Stimulated activated CD4-positive, alpha-beta T cell treated with anti-CD3 and anti-CD28 coated beads, TNF-alpha, amount 100 ng/mL, for 4 hours (primary cell): ENCODE measurements around the gene HOGA1.

Experiments used
- DNase-seq, 3 experiments: peaks; one replicate each; pipeline ENCODE4 v3.0.0-alpha.2; 2020; ENCODE audit warnings: low read depth in 3 of 3

HOGA1 gene

DNA sequence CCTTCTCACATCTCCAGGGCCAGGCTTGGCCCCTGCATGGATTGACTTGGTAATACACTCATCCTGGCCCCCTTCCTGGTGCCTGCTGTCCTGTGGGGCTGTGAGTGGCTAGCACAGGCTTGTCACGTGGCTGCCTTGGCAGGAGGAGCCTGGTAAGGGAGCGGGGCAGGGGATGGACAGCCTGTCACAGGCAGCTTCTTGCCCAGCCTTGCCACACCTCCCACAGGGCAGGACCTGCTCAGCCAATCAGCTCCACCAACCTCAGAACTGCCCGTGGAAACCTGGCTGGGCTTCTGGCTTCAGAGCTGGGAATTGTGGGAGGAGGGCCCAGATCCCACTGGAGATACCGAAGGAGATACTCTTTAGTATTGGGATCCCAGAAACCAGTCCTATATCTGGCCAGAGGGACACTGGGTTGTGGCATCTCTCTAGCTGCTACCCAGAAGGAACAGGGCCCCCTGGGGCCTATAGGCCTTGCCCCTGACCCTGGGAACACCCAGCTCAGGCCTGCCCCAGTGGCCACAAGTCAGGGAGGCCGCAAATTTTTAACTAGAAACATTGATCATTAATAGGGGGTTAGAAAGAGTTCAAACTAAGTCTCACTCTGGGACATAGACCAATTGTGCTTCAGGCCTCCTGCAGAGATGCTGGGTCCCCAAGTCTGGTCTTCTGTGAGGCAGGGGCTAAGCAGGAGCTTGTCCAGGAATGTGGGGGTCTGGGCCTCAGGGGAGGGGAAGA, at the start of gene HOGA1:
Gene HOGA1 (plus strand): TSS at position 330 of the 738 bp plus-strand sequence. CDS start 315 bp downstream, at position 645.
- no peak for DNase-seq

DNA sequence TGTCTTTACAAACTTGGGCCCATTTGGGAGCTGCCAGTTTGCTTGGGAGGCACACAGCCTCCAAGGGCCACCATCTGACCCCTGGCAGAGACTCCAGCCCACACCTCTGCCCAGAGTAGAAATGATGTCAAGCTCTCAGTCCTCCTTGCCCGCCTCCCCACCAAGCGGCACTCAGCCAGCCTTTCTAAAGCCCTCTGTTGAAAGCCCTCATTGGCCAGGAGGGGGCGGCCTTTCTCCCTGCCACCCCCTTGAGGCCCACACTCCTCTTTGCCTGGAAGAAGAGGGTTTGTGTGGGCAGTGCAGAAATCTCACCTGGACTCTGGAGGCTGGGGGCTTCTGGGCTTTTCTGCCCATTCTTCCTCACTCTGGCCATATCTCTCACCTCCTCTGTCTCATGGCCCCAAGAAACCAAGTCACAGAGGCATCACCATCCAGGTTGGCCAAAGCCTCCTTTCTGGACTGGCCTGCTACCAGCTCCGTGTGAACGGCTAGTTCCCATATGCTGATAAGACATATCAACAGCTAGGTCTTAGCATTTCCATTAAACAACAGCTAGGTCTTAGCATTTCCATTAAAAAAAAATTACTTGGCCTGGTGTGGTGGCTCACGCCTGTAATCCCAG, 49.3 kb upstream of the HOGA1 start:
- peak in 1 of 3 experiments; percentile 18 for DNase-seq

DNA sequence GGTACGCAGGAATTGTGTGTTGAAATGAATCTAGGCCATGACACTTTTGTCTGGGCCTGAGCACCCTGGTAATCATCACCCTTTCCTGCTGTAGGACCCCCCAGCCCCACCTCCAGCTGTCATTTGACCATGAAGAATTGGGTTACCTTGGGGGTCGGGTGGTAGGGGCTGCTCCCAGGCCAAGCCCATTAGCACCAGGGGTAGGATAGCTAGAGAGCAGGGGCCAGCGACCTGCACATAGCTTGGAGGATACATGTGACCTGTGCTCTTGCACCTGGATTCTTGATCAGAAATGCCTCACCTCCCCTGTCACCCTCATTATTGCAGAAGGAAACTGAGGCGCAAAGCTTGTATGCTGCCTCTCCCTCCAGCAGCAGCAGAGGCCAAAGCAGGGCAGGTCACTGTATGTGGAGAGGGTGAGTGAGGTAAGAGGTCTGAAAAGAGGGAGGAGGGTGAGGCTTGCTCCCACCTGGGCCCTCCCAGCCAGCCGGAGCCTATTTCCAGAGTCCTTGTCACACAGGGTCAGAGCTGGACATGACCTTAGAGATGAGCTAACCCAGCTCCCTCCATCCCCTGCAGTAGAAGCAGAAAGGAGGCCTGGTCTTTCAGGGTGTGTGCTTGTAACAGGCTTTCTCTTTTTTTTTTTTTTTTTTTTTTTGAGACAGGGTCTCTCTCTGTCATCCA, 46.9 kb upstream of the HOGA1 start:
- no peak for DNase-seq

DNA sequence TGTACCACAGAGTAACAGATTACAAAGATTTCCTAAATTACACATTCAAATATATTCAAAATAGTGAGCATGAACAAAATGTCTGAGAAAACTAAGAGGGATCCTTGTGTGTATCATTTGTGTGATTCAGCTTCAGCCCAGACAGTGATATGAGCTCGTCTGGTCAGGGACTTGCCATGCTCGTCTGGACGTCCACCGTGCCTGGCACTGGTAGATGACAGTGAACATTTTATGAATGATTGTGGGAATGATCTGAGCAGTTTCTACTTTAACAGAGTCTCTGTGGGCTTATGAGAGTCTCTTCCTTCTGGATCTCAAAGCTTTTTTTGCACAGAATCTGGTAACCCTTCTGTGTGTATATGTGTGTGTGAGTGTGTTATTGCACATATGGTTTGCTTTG, 45.8 kb upstream of the HOGA1 start:
- no peak for DNase-seq

DNA sequence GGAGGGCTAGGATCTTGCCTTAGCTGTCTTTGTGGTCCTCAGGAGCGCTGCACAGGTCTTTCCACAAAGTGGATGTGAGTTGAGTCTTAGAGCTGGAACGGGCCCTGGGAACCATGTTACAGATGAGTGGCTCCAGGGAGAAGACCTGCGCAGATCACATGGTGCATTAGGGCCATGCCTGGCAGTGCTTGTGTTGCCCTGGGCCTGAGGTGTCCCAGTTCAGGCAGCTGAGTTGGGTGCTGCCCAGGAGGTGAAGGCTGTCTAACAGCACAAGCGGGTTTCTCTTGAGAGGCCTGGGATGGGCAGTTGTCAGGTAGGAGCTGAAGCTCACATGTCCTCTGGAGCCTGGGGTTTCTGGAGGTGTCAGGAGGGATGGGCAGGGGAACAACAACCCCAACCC, 45.4 kb upstream of the HOGA1 start:
- DNase-seq, result no peak

DNA sequence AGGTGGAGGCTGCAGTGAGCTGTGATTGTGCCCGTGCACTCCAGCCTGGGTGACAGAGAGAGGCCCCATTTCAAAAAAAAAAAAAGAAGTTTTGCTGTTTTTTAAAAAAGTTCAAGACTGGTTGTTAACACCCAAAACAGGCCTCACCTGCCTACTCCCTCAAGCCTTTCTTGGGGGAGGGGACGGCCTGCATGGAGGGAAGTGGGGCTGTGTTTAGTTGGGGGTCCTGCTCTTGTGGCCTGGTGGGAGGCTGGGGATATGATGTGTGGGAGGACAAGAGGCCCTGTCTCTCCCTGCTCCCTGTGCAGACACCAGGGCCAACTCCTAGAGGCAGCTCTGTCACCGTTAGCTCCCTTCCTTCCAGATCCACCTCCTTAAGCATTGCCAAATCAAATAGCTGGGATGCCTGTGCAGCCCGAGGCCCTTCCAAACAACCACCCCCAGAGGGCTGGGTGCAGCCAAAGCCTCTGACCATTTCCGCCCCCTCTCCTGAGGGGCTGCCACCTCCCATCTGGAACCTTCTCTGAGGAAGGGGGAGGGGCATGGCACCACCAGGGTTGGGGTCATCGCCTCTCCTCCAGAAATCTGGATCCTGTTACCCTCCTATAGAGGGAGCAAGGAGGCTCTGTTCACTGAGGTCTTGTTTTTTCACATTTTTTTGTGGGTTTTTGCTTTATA, 44.5 kb upstream of the HOGA1 start:
- no peak for DNase-seq

DNA sequence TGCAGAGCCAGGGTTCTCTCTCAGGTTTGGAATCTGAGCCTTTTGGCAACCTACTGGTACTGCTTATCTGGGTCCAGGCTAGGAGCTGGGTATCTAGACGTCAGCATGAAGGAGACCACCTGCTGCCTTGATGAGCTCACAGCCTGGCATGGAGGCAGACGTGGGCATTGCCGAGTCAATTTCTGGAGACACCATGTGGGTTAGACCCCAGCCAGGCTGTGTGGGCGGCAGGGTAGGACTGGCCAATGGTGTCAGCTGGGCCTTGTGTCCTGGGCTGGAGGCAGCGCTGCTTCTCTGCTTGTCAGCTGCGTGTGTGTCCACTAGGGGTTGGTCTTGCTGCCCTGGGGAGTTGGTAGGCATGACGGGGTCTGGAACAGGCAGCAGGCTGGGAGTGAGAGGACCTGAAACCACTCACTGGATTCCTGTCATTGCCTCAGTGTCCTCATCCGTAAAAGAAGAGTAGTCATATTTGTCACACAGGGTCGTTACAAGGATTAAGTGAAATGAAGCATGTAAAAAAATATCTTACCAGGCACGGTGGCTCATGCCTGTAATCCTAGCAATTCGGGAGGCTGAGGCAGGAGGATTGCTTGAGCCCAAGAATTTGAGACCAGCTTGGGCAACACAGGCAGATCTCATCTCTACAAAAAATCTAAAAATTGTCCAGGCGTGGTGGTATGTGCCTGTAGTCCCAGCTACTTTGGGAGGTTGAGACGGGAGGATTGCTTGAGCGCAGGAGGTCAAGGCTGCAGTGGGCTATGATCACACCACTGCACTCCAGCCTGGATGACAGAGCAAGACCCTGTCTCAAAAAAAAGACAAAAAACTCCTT, 43.3 kb upstream of the HOGA1 start:
- DNase-seq, result no peak

DNA sequence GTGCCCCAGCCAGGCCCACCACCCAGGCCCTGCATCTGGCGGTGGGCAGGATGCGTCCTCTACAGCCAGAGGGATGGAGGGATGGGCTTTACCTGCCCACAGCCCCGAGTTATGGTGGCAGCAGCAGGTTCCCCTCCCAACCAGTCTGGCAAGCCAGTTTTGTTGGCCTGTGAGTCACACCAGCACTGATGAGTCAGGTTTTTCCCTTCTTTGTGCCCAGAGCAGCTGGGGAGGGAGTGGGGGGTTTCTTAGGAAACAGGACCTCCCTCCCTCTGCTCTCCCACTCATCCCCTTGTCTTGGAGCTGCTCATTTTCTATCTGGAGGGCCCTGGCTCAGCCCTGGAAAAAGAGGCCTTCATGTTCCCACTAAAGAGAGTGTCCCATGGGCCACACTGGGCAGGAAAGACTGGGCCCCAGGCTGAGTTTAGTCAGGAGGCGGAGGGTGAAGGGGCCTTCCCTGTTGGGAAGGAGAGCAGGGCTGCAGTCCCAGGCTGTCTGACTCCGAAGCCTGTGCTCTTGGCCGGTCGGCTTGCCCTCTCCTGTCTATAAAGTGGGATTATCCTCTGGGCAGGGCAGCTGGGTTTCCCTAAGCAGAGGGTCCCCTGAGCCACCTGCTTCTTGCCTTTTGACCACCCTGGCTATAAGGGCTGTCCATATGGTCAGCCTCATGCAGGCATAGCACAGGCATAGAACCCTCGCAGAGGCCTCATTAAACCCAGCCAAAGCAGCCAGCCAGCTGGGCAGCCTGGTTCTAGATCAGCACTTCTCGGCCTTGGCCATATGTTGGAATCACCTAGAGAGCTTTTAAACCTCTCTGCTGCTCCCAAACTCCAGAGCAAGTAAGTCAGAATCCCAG, 41.8 kb upstream of the HOGA1 start:
- DNase-seq, result peak; percentile 21 to 38 (median 25)

DNA sequence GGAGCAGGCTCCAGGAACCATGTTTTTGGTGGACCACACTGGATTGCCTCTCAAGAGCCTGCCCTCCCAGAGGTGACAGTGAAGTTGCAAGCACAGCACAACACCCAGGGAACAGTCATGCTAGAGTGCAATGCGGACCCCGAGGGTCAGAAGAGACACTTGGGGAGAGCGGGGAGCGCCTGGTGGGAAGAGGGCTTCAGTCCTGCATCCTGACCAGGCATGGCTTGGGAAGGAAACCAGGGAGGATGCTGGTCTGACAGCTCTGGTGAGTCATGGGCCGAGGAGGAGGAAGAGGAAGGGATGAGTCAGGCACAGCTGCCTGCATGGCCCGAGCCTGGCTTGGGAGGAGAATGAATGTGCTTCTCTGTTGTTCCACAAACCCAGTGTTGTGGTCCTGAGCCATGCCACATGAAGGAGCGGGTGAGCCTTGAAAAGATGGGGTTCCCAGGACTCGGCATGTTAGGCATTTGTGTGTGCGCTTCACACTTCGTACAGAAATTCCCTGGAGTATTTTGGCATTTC, 41.1 kb upstream of the HOGA1 start:
- DNase-seq, result peak; percentile 35 to 39 (median 39)

DNA sequence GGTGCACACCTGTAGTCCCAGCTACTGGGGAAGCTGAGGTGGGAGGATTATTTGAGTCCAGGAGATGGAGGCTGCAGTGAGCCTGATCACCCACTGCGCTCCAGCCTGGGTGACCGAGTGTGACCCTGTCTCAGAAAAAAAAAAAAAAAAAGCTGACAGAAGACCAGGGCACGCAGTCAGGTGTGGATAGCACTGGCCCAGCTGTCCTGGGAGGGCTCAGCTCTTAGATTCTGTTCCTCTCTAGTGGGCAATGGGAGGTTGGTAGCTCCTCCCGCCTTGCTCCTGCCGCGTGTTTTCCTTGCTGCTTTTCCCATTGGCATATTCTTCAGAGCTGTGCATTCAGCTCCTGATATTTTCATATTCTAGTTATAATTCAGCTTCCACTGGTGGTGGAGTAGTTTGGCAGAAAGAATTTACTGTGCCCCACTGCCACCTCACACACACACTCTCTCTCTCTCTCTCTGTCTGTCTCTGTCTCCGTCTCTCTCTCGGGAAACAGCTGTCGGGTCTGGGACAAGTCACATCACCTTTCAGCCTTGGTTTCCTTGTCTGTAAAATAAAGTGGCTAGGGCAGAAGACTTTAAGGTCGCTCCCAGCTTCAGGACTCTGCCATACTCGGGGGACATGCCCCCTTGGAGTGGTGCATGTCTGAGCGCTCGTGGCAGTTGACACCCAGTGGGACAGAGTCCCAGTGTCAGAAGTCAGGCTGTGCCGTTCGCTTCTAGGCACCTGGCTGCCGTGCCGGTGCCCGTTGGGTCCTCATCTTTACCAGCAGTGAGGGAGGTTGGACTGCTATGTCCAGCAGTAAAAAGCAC, 37.5 kb upstream of the HOGA1 start:
- no peak for DNase-seq

DNA sequence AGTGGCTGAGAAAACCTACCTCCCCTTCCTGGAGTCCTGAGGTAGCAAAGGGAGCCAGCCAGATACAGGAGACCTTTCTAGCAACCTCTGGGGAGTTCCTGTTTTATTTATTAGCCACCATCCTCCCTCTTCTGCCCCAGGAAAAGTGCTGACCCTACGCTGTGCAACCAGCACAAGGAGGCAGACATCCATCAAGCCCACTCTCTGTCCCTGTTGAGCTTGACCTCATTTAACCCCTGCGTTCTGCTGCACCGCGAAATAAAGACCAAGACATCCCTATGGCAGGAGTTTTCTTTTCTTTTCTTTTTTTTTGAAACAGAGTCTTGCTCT, 37.0 kb upstream of the HOGA1 start:
- no peak for DNase-seq

DNA sequence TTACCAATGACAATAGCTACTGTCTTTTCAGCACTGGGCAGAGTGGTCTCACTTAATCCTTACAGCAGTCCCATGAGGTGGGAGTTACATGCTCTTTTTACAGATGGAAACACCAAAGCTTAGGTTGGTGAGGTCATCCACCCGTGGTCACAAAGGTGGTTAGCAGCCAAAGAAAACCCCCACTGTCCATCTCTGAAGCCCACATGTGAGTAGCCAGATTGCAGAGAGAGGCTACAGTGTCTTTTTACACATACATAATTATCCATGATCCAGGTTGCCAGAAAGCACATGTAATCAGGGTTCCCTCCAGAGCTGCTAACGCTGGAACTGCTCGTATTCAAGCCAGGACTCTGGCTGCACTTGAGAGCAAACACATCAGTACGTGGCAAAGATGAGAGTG, 36.2 kb upstream of the HOGA1 start:
- DNase-seq, result no peak

DNA sequence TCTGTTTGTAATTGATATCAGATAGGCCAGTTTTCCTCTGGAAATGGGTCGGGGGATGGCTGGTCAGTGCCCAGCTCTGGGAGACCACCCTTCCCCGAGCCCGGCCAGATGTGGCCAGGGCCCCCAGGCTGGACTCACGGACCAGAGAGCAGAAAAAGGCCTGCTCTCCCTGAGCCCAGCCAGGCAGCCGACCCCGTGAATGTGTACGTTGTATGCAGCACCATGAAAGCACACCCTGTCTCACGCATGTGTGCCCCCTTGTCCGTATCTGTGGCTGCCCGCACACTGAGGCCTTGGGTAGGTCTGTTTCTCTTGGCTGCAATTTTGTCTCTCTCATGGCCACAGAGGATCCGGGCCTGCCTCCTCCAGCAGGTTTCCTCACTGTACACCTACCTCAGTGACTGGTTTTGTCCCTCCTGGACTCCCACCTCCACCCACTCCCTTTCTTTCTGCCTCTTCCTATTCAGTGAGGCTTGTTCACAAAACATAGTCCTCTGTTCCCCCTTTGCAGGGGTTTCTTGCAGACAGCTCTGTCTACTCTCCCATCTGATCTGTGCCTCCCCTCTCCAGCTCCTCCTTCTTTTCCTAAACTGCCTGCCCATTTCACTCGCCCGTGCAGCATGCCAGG, 35.2 kb upstream of the HOGA1 start:
- DNase-seq, result no peak

DNA sequence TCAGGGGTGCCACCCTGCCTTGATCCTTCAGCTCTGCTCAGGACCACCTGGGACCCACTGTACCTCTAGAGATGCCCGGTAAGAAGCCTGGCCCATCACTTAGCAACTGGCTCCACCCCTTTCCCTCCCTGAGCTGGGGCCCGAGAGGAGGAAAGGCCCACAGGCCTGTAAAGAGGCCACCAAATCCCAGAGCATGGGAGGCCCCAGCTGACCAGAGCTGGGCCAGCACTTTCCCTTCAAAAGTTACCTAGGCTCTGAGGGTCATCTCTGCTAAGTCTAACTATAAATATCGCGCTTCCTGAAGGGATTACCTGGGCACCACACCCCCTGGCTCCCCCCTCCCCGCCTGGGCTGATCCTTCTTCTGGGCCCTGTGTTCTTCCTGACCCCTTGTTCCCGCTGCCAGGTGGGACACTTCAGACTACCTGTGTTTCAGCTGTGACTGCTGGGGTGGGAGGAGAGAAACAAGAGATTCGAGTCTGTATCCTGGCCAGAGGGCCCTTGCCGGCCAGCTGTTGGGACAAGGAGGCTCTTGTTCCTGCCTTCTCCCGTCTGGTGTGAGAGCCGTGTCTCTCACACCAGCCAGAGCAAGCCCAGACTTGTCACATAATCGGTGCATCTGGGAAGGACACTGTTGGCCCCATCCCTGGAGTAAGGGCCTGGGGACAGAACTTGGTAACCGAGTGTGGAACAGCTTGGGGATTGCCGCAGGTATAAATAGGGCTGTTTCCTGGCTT, 34.4 kb upstream of the HOGA1 start:
- no peak for DNase-seq

DNA sequence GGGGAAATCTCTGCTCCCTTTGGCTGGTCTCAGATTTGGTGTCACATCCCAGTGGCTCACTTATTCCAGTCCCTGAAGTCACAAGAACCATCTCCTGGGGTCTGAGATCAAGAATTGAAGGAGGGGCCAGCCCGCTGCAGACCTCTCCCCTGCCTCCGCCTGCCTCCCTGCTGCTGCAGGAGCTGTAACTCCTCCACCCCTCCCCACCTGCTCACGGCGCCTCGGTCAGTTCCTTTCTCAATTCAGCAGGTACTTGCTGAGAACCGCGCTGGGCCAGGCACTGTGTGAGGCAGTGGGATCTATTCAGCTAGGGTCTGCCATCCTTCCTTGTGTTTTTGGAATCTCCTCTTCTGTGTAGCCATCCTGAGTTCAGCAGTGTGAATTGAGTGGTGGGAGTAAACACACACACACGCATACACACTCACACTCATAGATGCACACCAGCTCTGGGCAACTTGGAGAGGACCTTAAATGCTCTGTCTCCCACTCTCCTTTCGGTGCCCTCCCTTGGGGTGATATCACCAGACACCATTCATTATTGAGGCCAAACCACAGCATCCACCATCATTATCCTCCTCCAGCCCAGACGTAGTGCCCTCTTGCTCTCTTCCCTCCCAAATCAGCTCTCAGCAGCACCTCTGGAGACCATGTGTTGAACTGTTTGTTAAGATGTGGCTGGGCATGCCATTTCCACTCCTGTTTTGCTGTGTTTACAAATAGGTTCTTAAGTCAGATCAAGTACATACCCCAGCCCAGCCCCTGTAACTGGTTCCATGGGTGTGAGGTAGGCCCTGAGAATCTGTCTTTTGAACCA, 33.6 kb upstream of the HOGA1 start:
- DNase-seq, result no peak

DNA sequence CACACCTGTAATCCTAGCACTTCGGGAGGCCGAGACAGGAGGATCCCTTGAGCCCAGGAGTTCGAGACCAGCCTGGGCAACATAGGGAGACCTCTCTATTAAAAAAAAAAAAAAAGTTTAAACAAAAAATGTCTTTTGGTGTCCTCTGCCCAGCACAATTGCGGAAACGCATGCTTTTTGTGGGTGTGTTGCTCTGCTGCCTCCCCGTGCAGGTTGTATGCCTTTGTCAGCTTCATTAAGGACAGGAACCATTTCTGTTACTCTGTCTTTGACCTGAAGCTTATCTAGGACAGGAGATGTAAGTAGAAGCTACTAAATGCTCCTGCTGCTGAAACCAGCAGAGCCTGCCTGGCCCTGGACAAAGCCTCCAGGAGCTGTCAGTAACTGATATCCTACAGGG, 32.9 kb upstream of the HOGA1 start:
- DNase-seq, result no peak

DNA sequence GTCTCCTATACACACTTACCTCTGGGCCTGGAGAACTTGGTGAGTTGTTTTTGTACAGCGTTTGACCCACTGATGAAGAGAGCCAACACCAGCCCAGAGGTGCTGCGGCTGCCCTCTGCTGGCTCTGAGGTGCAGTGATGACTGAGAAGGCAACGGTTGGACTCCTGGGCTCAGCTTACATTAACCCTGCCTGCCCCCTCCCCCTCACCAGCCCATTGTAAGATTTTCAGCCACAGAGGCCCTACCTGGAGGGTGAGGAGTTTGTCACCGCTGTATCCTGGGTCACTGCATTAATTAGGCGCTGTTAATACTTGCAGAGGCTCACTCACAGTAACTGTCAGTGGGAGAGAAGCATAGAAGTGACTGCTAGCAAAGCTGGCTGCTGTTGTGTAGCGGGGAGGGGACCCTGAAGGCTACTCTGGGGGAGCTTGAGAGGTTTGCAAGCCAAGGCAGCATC, 30.6 kb upstream of the HOGA1 start:
- DNase-seq, result peak; percentile 31 to 46 (median 41)
